GM12801 (cell line): ENCODE data around the gene KCP.

Experiments used
- TF ChIP-seq, protein P1 (sequence below): IDR thresholded peaks from one replicate; pipeline ENCODE4 v1.5.1; 2011; ENCODE audit warnings: control low read depth; ENCODE audit not compliant: insufficient read length; ENCODE audit errors: extremely low read depth

KCP gene

GRCh38 chr7:128830231-128831177 is 80.0 kb downstream of the KCP start, which contains the start of gene FLNC:
Gene FLNC (plus strand): TSS chr7:128830406. CDS start chr7:128830638, 232 bp downstream.
- TF ChIP-seq, protein P1, sequence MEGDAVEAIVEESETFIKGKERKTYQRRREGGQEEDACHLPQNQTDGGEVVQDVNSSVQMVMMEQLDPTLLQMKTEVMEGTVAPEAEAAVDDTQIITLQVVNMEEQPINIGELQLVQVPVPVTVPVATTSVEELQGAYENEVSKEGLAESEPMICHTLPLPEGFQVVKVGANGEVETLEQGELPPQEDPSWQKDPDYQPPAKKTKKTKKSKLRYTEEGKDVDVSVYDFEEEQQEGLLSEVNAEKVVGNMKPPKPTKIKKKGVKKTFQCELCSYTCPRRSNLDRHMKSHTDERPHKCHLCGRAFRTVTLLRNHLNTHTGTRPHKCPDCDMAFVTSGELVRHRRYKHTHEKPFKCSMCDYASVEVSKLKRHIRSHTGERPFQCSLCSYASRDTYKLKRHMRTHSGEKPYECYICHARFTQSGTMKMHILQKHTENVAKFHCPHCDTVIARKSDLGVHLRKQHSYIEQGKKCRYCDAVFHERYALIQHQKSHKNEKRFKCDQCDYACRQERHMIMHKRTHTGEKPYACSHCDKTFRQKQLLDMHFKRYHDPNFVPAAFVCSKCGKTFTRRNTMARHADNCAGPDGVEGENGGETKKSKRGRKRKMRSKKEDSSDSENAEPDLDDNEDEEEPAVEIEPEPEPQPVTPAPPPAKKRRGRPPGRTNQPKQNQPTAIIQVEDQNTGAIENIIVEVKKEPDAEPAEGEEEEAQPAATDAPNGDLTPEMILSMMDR, result no peak

DNA sequence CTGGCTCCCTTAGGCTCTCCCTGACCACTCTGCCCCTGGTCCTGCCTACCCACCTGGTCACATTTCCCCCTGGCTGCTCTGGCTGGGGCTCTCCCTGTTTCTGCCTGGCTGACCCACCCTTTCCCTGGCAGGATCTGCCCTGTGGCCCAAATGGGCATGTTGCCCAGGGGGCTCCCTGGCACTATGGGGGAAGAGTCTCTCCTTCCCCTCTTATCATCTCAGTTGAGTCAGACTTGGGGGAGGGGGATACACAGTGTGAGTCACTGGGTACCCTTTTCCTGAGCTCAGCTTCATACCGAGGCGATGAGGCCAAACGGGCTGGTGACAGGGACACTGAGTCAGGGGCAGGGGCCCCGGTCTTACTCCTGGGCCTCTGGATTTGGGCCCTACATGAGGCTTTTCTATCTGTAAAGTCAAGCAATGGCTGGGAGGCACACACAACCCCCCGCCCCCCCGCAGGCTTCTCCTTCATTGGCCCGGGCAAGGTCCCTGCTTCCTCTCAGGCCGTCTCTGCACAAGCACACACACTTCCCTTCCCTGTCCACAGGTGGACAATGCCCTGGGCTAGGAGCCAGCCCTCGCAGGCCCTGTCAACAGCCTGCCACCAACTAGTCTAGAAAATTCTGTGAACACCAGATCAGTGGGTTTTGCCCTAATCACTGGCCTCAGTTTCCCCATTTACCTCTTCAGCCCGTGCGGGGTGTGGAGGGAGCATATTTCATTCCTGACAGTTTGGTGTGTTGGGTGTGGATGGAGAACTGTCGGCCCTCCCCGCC is 80.9 kb downstream of the KCP start:
- TF ChIP-seq, protein P1, result no peak

- TF ChIP-seq, protein P1, result no peak
These were observed 82.4 kb downstream of the KCP start for GRCh38 chr7:128827971-128828711.

- TF ChIP-seq, protein P1, result no peak
These were observed 83.1 kb downstream of the KCP start for GRCh38 chr7:128827248-128827958.

DNA sequence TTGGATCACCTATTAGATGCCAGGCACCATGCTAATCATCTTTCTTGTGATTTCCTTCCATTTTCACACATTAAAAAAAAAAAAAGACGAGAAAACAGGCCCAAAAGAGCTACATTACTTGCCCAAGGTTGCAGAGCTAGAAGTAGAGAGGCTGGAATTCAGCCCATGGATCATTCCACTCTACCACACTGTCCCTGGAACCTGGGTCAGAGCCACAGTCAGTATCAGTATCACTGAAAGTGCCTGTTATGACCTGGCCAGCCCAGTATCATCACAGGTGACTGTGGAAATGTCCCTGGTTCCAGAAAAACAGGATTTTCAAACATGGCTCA is 83.6 kb downstream of the KCP start:
- TF ChIP-seq, protein P1, result no peak
